HepG2 (cell line): ENCODE data around the gene CRIP1. TPM values are rescaled to one million over a fixed set of nuclear protein-coding genes. Genes with fewer than 3 reads are reported as not detected.
A peak's percentile ranks its signal among the peaks of the same experiment; 100 is the strongest.

Experiments
- AKAP8 ChIP-seq: sonication (generic); formaldehyde crosslinking; IDR thresholded peaks from 2 replicates; pipeline ENCODE4 v1.5.1; 2020; ENCODE audit warnings: mild to moderate bottlenecking, missing genetic modification reagents
- ARID2 ChIP-seq: sonication (generic); formaldehyde crosslinking; IDR thresholded peaks from 2 replicates; pipeline ENCODE4 v1.8.1; 2022; ENCODE audit warnings: mild to moderate bottlenecking, missing genetic modification reagents, borderline replicate concordance
- FLYWCH1 ChIP-seq: sonication (generic); formaldehyde crosslinking; IDR thresholded peaks from 2 replicates; pipeline ENCODE4 v1.8.1; 2023; ENCODE audit warnings: mild to moderate bottlenecking, missing genetic modification reagents
- IRX3 ChIP-seq: sonication (generic); formaldehyde crosslinking; IDR thresholded peaks from 2 replicates; pipeline ENCODE4 v1.8.1; 2023; ENCODE audit warnings: mild to moderate bottlenecking, low read depth, missing genetic modification reagents, borderline replicate concordance
- LCORL ChIP-seq, 2 experiments: fragments of 450-650 bp in 1 of 2; sonication (generic) in 1 of 2; formaldehyde crosslinking in 1 of 2; IDR thresholded peaks; 2 replicates each; pipeline versions ENCODE4 v1.5.0 to v1.6.1; 2017 to 2020; ENCODE audit warnings: antibody characterized with exemption in 1 of 2, missing genetic modification reagents in 1 of 2
- MED1 ChIP-seq: sonication (generic); formaldehyde crosslinking; IDR thresholded peaks from 2 replicates; pipeline ENCODE4 v1.4.0; 2020; ENCODE audit warnings: missing genetic modification reagents
- NFATC3 ChIP-seq: sonication (generic); formaldehyde crosslinking; IDR thresholded peaks from 2 replicates; pipeline ENCODE4 v1.5.1; 2020; ENCODE audit warnings: mild to moderate bottlenecking, missing genetic modification reagents
- NKX3-1 ChIP-seq: sonication (generic); formaldehyde crosslinking; IDR thresholded peaks from 2 replicates; pipeline ENCODE4 v1.5.0; 2020; ENCODE audit warnings: missing genetic modification reagents
- PAXIP1 ChIP-seq: sonication (generic); formaldehyde crosslinking; conservative IDR thresholded peaks from 2 replicates; pipeline ENCODE4 v1.4.0; 2020; ENCODE audit warnings: mild to moderate bottlenecking, missing genetic modification reagents, moderate library complexity
- PRDM10 ChIP-seq: sonication (generic); formaldehyde crosslinking; IDR thresholded peaks from 2 replicates; pipeline ENCODE4 v1.4.0; 2020; ENCODE audit warnings: low read depth, missing genetic modification reagents
- RBFOX2 ChIP-seq: fragments of 200-400 bp; formaldehyde crosslinking; IDR thresholded peaks from 2 replicates; pipeline ENCODE4 v1.6.1; 2017; ENCODE audit warnings: low read depth, mild to moderate bottlenecking, low read length
- RBM22 ChIP-seq: fragments of 200-400 bp; formaldehyde crosslinking; optimal IDR thresholded peaks from 2 replicates; pipeline ENCODE3; 2017; ENCODE audit warnings: mild to moderate bottlenecking, low read length, moderate library complexity
- RBM39 ChIP-seq: fragments of 200-400 bp; formaldehyde crosslinking; IDR thresholded peaks from one replicate; pipeline ENCODE4 v1.6.1; 2018; ENCODE audit warnings: antibody characterized with exemption, mild to moderate bottlenecking, low read depth, low read length; ENCODE audit not compliant: poor library complexity, severe bottlenecking
- ZFP36 ChIP-seq: fragments of 150-350 bp; IDR thresholded peaks from 2 replicates; pipeline ENCODE4 v1.6.1; 2018; ENCODE audit warnings: borderline replicate concordance, low read length, low read depth; ENCODE audit not compliant: partially characterized antibody
- ZNF275 ChIP-seq: sonication (generic); formaldehyde crosslinking; IDR thresholded peaks from 2 replicates; pipeline ENCODE4 v1.8.0; 2022; ENCODE audit warnings: missing genetic modification reagents, mild to moderate bottlenecking, inconsistent platforms, borderline replicate concordance
- ZNF34 ChIP-seq: sonication (generic); formaldehyde crosslinking; IDR thresholded peaks from 2 replicates; pipeline ENCODE4 v1.4.0; 2020; ENCODE audit warnings: mild to moderate bottlenecking, missing genetic modification reagents, borderline replicate concordance
- ZNF468 ChIP-seq: sonication (generic); formaldehyde crosslinking; IDR thresholded peaks from 2 replicates; pipeline ENCODE4 v1.8.0; 2022; ENCODE audit warnings: mild to moderate bottlenecking, moderate library complexity, missing genetic modification reagents
- ZUFSP ChIP-seq: sonication (generic); formaldehyde crosslinking; IDR thresholded peaks from 2 replicates; pipeline ENCODE4 v1.9.0; 2021; ENCODE audit warnings: missing genetic modification reagents, mild to moderate bottlenecking, borderline replicate concordance
- polyA plus RNA-seq, 8 experiments: library from polyadenylated mRNA; depleted of rRNA in 3 of 8; stranded (reverse) in 7 of 8; unstranded in 1 of 8; fragments of >200 nt; fragmentation: Illumina TruSeq in 4 of 8; extraction: Trizol in 4 of 8; gene quantifications; 2 replicates each; pipeline versions ENCODE4 v1.2.1 to v1.2.3, GENCODE V29; 2011 to 2016; ENCODE audit warnings: low read depth in 4 of 8, missing spikeins in 1 of 8, mixed read lengths in 1 of 8; ENCODE audit not compliant: insufficient read depth in 1 of 8
- total RNA-seq, 5 experiments: library from RNA; depleted of rRNA; stranded (reverse); fragments of >200 nt; fragmentation: Illumina TruSeq; extraction: Trizol; gene quantifications; 2 replicates each; pipeline ENCODE4 v1.2.3, GENCODE V29; 2016; ENCODE audit warnings: low read depth in 1 of 5

The CRIP1 gene
- total and polyA plus RNA-seq, 2 of the 13 experiments (the other 11 are each of a cell fraction or from before 2014, with no cell fraction given) = 53.9 to 59.5 TPM

GRCh38 chr14:105529569-105530284 is 43.0 kb downstream of the CRIP1 start (continued):
- 0 out of 2 replicates have a peak, but pooled peaks have one; percentile 16 for TF ChIP-seq RBFOX2
- no peak for TF ChIP-seq ZUFSP
- no peak for TF ChIP-seq FLYWCH1 (CRISPR knock-in tag)
- TF ChIP-seq ZNF468 (CRISPR knock-in tag) = no peak
- TF ChIP-seq PRDM10 (CRISPR knock-in tag) = peak; percentile 75; the same call in 1 of the 2 replicates
- no peak for TF ChIP-seq LCORL (IDR thresholded peaks at IDR 0.05)
- 0 out of 2 replicates have a peak, but pooled peaks have one; percentile 44 for TF ChIP-seq LCORL (CRISPR knock-in tag; IDR thresholded peaks at IDR 0.05)
- peak; percentile 42 for TF ChIP-seq PAXIP1 (CRISPR knock-in tag)
- TF ChIP-seq NKX3-1 (CRISPR knock-in tag) = no peak
- TF ChIP-seq ZFP36 = no peak
- TF ChIP-seq RBM22 = no peak
- TF ChIP-seq MED1 (CRISPR knock-in tag) = peak; percentile 23; the same call in 1 of the 2 replicates
- no peak for TF ChIP-seq RBM39
- no peak for TF ChIP-seq ARID2
- no peak for TF ChIP-seq NFATC3
- TF ChIP-seq IRX3 (CRISPR knock-in tag) = no peak
- TF ChIP-seq ZNF275 (CRISPR knock-in tag) = no peak
- no peak for TF ChIP-seq ZNF34 (CRISPR knock-in tag)
- TF ChIP-seq AKAP8 (CRISPR knock-in tag) = no peak
